ENCODE measurements around the gene ARPC5L.
"Not testable (repeated sequence)": the region's sequence is repeated elsewhere in the genome, so short reads cannot be mapped to it uniquely, and the experiment has no call there.

The ARPC5L gene

GRCh38 chr9:124834591-124834990, 27.3 kb upstream of the ARPC5L start:
- H3K4me3 ChIP-seq (ENCODE audit: low read depth, low read length), result no peak overlapping the region
- no peak for DNase-seq (ENCODE audit: low read depth)
- TF ChIP-seq, protein P1, sequence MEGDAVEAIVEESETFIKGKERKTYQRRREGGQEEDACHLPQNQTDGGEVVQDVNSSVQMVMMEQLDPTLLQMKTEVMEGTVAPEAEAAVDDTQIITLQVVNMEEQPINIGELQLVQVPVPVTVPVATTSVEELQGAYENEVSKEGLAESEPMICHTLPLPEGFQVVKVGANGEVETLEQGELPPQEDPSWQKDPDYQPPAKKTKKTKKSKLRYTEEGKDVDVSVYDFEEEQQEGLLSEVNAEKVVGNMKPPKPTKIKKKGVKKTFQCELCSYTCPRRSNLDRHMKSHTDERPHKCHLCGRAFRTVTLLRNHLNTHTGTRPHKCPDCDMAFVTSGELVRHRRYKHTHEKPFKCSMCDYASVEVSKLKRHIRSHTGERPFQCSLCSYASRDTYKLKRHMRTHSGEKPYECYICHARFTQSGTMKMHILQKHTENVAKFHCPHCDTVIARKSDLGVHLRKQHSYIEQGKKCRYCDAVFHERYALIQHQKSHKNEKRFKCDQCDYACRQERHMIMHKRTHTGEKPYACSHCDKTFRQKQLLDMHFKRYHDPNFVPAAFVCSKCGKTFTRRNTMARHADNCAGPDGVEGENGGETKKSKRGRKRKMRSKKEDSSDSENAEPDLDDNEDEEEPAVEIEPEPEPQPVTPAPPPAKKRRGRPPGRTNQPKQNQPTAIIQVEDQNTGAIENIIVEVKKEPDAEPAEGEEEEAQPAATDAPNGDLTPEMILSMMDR (IDR thresholded peaks at IDR 0.05; ENCODE audit: control insufficient read depth, extremely low read depth, insufficient read depth), result no peak

GRCh38 chr9:124835026-124835557, 26.8 kb upstream of the ARPC5L start:
- TF ChIP-seq, protein P1 (IDR thresholded peaks at IDR 0.05; ENCODE audit: control insufficient read depth, extremely low read depth, insufficient read depth), result no peak
- DNase-seq (ENCODE audit: low read depth), result no peak
- no peak overlapping the region for H3K4me3 ChIP-seq (ENCODE audit: low read depth, low read length)

DNA sequence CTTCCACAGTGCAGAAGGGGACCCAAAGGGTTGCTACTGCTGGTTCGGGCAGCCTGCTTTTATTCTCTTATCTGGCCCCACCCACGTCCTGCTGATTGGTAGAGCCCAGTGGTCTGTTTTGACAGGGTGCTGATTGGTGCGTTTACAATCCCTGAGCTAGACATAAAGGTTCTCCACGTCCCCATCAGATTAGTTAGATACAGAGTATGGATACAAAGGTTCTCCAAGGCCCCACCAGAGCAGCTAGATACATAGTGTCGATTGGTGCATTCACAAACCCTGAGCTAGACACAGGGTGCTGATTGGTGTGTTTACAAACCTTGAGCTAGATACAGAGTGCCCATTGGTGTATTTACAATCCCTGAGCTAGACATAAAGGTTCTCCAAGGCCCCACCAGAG, 23.8 kb upstream of the ARPC5L start:
- not testable (repeated sequence) for DNase-seq (ENCODE audit: low read depth); H3K4me3 ChIP-seq (ENCODE audit: low read depth, low read length)

GRCh38 chr9:124838567-124839275, 23.2 kb upstream of the ARPC5L start:
- H3K4me3 ChIP-seq (ENCODE audit: low read depth, low read length); DNase-seq (ENCODE audit: low read depth): not testable (repeated sequence)

GRCh38 chr9:124839612-124840299, 22.2 kb upstream of the ARPC5L start:
- TF ChIP-seq, protein P1 (IDR thresholded peaks at IDR 0.05; ENCODE audit: control insufficient read depth, extremely low read depth, insufficient read depth), result no peak
- DNase-seq (ENCODE audit: low read depth), result no peak
- H3K4me3 ChIP-seq (ENCODE audit: low read depth, low read length), result no peak overlapping the region

- H3K4me3 ChIP-seq (ENCODE audit: low read depth, low read length), result no peak overlapping the region
- DNase-seq (ENCODE audit: low read depth), result no peak
- TF ChIP-seq, protein P1 (IDR thresholded peaks at IDR 0.05; ENCODE audit: control insufficient read depth, extremely low read depth, insufficient read depth), result no peak
These were observed 21.6 kb upstream of the ARPC5L start for GRCh38 chr9:124840300-124840833.

DNA sequence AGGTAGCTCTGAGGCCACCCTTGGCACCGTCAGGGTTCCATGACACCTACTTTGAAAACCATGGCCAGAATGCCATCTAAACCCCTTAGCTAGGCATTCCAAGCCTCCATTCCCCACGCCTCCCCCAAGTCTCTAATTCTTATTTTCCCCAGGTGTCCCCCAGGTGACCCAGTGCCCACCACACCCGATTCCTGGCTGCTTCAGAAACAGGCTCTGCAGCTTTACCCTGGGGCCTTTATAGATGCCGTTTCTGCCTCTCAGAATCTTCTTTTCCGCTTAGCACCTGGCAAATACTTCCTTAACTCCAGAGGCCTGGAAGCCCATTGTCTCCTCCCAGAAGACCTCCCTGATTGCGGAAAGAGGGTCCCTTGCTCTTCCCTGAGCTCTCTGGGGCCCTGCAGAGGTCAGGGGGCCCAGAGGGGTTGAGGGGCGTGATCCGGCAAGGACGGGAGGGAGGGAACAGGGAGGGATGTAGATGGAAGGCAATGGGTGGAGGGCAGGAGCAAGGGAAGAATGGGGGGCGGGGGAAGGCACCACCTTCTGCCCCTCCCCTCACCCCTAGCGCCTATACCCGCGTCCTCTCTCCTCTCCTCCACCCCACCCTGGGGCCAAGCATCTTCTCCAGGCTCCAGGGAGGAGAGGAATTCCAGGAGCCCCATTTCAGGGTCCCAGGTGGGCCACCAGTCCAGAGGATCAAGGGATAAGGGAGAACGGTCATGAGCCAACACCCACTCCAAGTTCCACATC, 20.7 kb upstream of the ARPC5L start:
- DNase-seq (ENCODE audit: low read depth), result no peak
- no peak overlapping the region for H3K4me3 ChIP-seq (ENCODE audit: low read depth, low read length)
- TF ChIP-seq, protein P1 (IDR thresholded peaks at IDR 0.05; ENCODE audit: control insufficient read depth, extremely low read depth, insufficient read depth), result no peak

Measured in LNCaP clone FGC (cell line).